ENCODE measurements around the gene KANK2. TPM values are rescaled to one million over a fixed set of nuclear protein-coding genes. Genes with fewer than 3 reads are reported as not detected.
"Not testable (repeated sequence)": the region's sequence is repeated elsewhere in the genome, so short reads cannot be mapped to it uniquely, and the experiment has no call there.

KANK2 gene
- total RNA-seq, 2 donors from 2014 or later: 0.63 to 0.72 TPM

- no peaks in the 10 kb centered on the region for H3K4me1 Mint-ChIP-seq
- no peaks in the 10 kb centered on the region for H3K36me3 Mint-ChIP-seq (ENCODE audit: low read depth)
- DNase-seq (no peak), ATAC-seq (no peak)
- no peak overlapping the region for H3K4me3 Mint-ChIP-seq
- no peaks in the 10 kb centered on the region for H3K9me3 ChIP-seq (ENCODE audit: control insufficient read depth, low read length, poor library complexity, severe bottlenecking)
- no peak overlapping the region for H3K27ac Mint-ChIP-seq
- no peaks in the 10 kb centered on the region for H3K27me3 Mint-ChIP-seq
These were observed 49.3 kb downstream of the KANK2 start for GRCh38 chr19:11148001-11148400.

- Mint-ChIP-seq H3K36me3 (ENCODE audit: low read depth) (no peaks in the 10 kb centered on the region), H3K27ac (no peak overlapping the region), H3K4me3 (no peak overlapping the region), H3K4me1 (no peaks in the 10 kb centered on the region), H3K27me3 (no peaks in the 10 kb centered on the region)
- DNase-seq (no peak), ATAC-seq (no peak)
- H3K9me3 ChIP-seq (ENCODE audit: control insufficient read depth, low read length, poor library complexity, severe bottlenecking): no peaks in the 10 kb centered on the region
These were observed 51.8 kb downstream of the KANK2 start for GRCh38 chr19:11145536-11145924.

GRCh38 chr19:11142528-11143171 lies 54.7 kb downstream of the KANK2 start:
- Mint-ChIP-seq H3K36me3 (ENCODE audit: low read depth) (no peaks in the 10 kb centered on the region), H3K27ac (no peak overlapping the region), H3K4me3 (no peak overlapping the region), H3K27me3 (no peaks in the 10 kb centered on the region), H3K4me1 (peaks cover 6% of the 10 kb centered on the region)
- ATAC-seq: no peak
- no peaks in the 10 kb centered on the region for H3K9me3 ChIP-seq (ENCODE audit: control insufficient read depth, low read length, poor library complexity, severe bottlenecking)
- no peak for DNase-seq

- DNase-seq (no peak), ATAC-seq (no peak)
- H3K27me3 Mint-ChIP-seq: no peaks in the 10 kb centered on the region
- no peaks in the 10 kb centered on the region for H3K9me3 ChIP-seq (ENCODE audit: control insufficient read depth, low read length, poor library complexity, severe bottlenecking)
- no peaks in the 10 kb centered on the region for H3K36me3 Mint-ChIP-seq (ENCODE audit: low read depth)
- peaks cover 8% of the 10 kb centered on the region for H3K4me1 Mint-ChIP-seq
- no peak overlapping the region for H3K4me3 Mint-ChIP-seq
- no peak overlapping the region for H3K27ac Mint-ChIP-seq
These were observed 55.3 kb downstream of the KANK2 start for GRCh38 chr19:11141937-11142527.

- ATAC-seq (no peak), DNase-seq (no peak)
- no peaks in the 10 kb centered on the region for H3K9me3 ChIP-seq (ENCODE audit: control insufficient read depth, low read length, poor library complexity, severe bottlenecking)
- Mint-ChIP-seq H3K4me1 (peaks cover 12% of the 10 kb centered on the region), H3K27me3 (no peaks in the 10 kb centered on the region), H3K27ac (no peak overlapping the region), H3K36me3 (ENCODE audit: low read depth) (no peaks in the 10 kb centered on the region), H3K4me3 (no peak overlapping the region)
These were observed 56.4 kb downstream of the KANK2 start for GRCh38 chr19:11140896-11141295.

GRCh38 chr19:11140023-11140538 lies 57.3 kb downstream of the KANK2 start:
- H3K27me3 Mint-ChIP-seq; H3K9me3 ChIP-seq (ENCODE audit: control insufficient read depth, low read length, poor library complexity, severe bottlenecking); ATAC-seq; H3K36me3 Mint-ChIP-seq (ENCODE audit: low read depth); DNase-seq; H3K27ac Mint-ChIP-seq; H3K4me3 Mint-ChIP-seq: not testable (repeated sequence)
- H3K4me1 Mint-ChIP-seq: peaks cover 12% of the 10 kb centered on the region

- H3K27me3 Mint-ChIP-seq: no peaks in the 10 kb centered on the region
These were observed 58.6 kb downstream of the KANK2 start for GRCh38 chr19:11138601-11139300.

GRCh38 chr19:11137542-11138384 lies 59.6 kb downstream of the KANK2 start:
- DNase-seq (peak; percentile 26 to 37 (median 27)), ATAC-seq (peak; percentile 66)
- Mint-ChIP-seq H3K27ac (peak overlapping the region; percentile 63), H3K4me3 (peak overlapping the region; percentile 92), H3K27me3 (no peaks in the 10 kb centered on the region), H3K36me3 (ENCODE audit: low read depth) (no peaks in the 10 kb centered on the region), H3K4me1 (peaks cover 12% of the 10 kb centered on the region)
- no peaks in the 10 kb centered on the region for H3K9me3 ChIP-seq (ENCODE audit: control insufficient read depth, low read length, poor library complexity, severe bottlenecking)

More at GRCh38 chr19:11138601-11139300, 58.6 kb downstream of the KANK2 start:
- no peaks in the 10 kb centered on the region for H3K36me3 Mint-ChIP-seq (ENCODE audit: low read depth)
- DNase-seq: no peak
- ATAC-seq: no peak
- no peak overlapping the region for H3K27ac Mint-ChIP-seq
- no peak overlapping the region for H3K4me3 Mint-ChIP-seq
- H3K4me1 Mint-ChIP-seq: peaks cover 12% of the 10 kb centered on the region
- H3K9me3 ChIP-seq (ENCODE audit: control insufficient read depth, low read length, poor library complexity, severe bottlenecking): no peaks in the 10 kb centered on the region

GRCh38 chr19:11136400-11137101 lies 60.8 kb downstream of the KANK2 start:
- no peaks in the 10 kb centered on the region for H3K36me3 Mint-ChIP-seq (ENCODE audit: low read depth)
- H3K4me3 Mint-ChIP-seq: peak overlapping the region; percentile 92
- DNase-seq: no peak
- no peak for ATAC-seq
- H3K4me1 Mint-ChIP-seq: peaks cover 12% of the 10 kb centered on the region
- H3K27me3 Mint-ChIP-seq: no peaks in the 10 kb centered on the region
- no peak overlapping the region for H3K27ac Mint-ChIP-seq
- no peaks in the 10 kb centered on the region for H3K9me3 ChIP-seq (ENCODE audit: control insufficient read depth, low read length, poor library complexity, severe bottlenecking)

- H3K36me3 Mint-ChIP-seq (ENCODE audit: low read depth): no peaks in the 10 kb centered on the region
- H3K9me3 ChIP-seq (ENCODE audit: control insufficient read depth, low read length, poor library complexity, severe bottlenecking): no peaks in the 10 kb centered on the region
- no peak overlapping the region for H3K4me3 Mint-ChIP-seq
- H3K4me1 Mint-ChIP-seq: peaks cover 2% of the 10 kb centered on the region
- peak overlapping the region; percentile 56 for H3K27ac Mint-ChIP-seq
- DNase-seq (no peak), ATAC-seq (no peak)
- H3K27me3 Mint-ChIP-seq: no peaks in the 10 kb centered on the region
These were observed 65.9 kb downstream of the KANK2 start for GRCh38 chr19:11131471-11131870.

GRCh38 chr19:11130824-11131455 lies 66.4 kb downstream of the KANK2 start:
- Mint-ChIP-seq H3K27ac (peak overlapping the region; percentile 56), H3K27me3 (no peaks in the 10 kb centered on the region), H3K4me3 (no peak overlapping the region)

GRCh38 chr19:11127905-11128304 lies 69.4 kb downstream of the KANK2 start:
- Mint-ChIP-seq H3K36me3 (ENCODE audit: low read depth) (no peaks in the 10 kb centered on the region), H3K4me1 (peaks cover 2% of the 10 kb centered on the region), H3K4me3 (no peak overlapping the region), H3K27me3 (no peaks in the 10 kb centered on the region), H3K27ac (peak overlapping the region; percentile 68)
- DNase-seq (no peak), ATAC-seq (no peak)
- no peaks in the 10 kb centered on the region for H3K9me3 ChIP-seq (ENCODE audit: control insufficient read depth, low read length, poor library complexity, severe bottlenecking)

More at GRCh38 chr19:11130824-11131455, 66.4 kb downstream of the KANK2 start:
- Mint-ChIP-seq H3K36me3 (ENCODE audit: low read depth) (no peaks in the 10 kb centered on the region), H3K4me1 (peaks cover 2% of the 10 kb centered on the region)
- no peaks in the 10 kb centered on the region for H3K9me3 ChIP-seq (ENCODE audit: control insufficient read depth, low read length, poor library complexity, severe bottlenecking)
- ATAC-seq (peak; percentile 73), DNase-seq (peak; percentile 48 to 77 (median 48))

All from T-helper 17 cell (primary cell).